ENCODE measurements around the gene TCAIM.

DNA sequence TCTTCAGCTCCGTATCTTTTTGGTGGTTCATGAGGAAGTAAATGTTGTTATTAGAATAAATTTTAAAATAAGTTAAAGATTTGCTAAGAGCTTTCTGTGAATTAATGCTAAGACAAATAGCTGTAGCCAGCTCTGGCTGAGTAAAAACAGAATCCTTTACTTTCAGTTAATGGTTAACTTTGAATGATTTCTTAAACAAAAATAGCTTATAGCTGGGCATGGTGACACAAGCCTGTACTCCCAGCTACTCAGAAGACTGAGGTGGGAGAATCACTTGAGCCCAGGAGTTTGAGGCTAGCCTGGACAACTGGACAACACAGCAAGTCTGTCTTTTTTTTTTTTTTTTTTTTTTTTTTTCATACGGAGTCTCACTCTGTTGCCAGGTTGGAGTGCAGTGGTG, 25.0 kb downstream of the TCAIM start:
- TF ChIP-seq EZH2phosphoT487 (IDR thresholded peaks at IDR 0.05; ENCODE audit: borderline replicate concordance, low read length) (no peak), EZH2 (IDR thresholded peaks at IDR 0.05; ENCODE audit: low read length, unreplicated experiment) (no peak)
- TF ChIP-seq, protein P1, sequence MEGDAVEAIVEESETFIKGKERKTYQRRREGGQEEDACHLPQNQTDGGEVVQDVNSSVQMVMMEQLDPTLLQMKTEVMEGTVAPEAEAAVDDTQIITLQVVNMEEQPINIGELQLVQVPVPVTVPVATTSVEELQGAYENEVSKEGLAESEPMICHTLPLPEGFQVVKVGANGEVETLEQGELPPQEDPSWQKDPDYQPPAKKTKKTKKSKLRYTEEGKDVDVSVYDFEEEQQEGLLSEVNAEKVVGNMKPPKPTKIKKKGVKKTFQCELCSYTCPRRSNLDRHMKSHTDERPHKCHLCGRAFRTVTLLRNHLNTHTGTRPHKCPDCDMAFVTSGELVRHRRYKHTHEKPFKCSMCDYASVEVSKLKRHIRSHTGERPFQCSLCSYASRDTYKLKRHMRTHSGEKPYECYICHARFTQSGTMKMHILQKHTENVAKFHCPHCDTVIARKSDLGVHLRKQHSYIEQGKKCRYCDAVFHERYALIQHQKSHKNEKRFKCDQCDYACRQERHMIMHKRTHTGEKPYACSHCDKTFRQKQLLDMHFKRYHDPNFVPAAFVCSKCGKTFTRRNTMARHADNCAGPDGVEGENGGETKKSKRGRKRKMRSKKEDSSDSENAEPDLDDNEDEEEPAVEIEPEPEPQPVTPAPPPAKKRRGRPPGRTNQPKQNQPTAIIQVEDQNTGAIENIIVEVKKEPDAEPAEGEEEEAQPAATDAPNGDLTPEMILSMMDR (conservative IDR thresholded peaks at IDR 0.05; ENCODE audit: low read depth, low read length): no peak

All from PC-3 (cell line).